SK-N-SH (cell line): ENCODE data around the gene SP4. TPM values are rescaled to one million over a fixed set of nuclear protein-coding genes. Genes with fewer than 3 reads are reported as not detected.

ENCODE experiments used
- CTCF ChIA-PET: fragments of 300-600, 350-600 bp; formaldehyde crosslinking; extraction: SDS; loops from one replicate; lab custom pipeline; 2021; lab: Yijun Ruan, JAX
- POLR2A ChIA-PET: fragments of 350-600 bp; sonication (Branson Sonifier 250); formaldehyde crosslinking; extraction: SDS; loops from one replicate; lab custom pipeline; 2020; ENCODE audit warnings: antibody characterized with exemption, inconsistent platforms; lab: Yijun Ruan, JAX
- DNase-seq: peaks from one replicate; pipeline ENCODE4 v3.0.0; 2012
- H2AFZ ChIP-seq: fragments of 200-600 bp; sonication (generic); 2 replicates; pipeline ENCODE4 v1.8.1; 2016; ENCODE audit warnings: antibody characterized with exemption, mild to moderate bottlenecking, low read depth
- H3F3A ChIP-seq: fragments of 200-600 bp; sonication (generic); replicated peaks from 2 replicates; pipeline ENCODE3; 2016; ENCODE audit warnings: antibody characterized with exemption, mild to moderate bottlenecking; ENCODE audit not compliant: insufficient read depth
- H3K27ac ChIP-seq, 2 experiments: fragments of 200-500 bp in 1 of 2; fragments of 200-600 bp in 1 of 2; sonication (Bioruptor generic) in 1 of 2; sonication (generic), shearing (Covaris generic) in 1 of 2; 2 replicates each; pipeline versions ENCODE4 v1.5.1 to v1.6.1; 2014 to 2016; ENCODE audit warnings: low read depth in 2 of 2, inconsistent platforms in 1 of 2, low read length in 1 of 2, mild to moderate bottlenecking in 1 of 2, mixed read lengths in 1 of 2
- H3K27me3 ChIP-seq: fragments of 200-600 bp; sonication (generic), shearing (Covaris generic); 2 replicates; pipeline ENCODE4 v1.6.1; 2016; ENCODE audit warnings: mixed run types; ENCODE audit not compliant: insufficient read depth
- H3K36me3 ChIP-seq, 2 experiments: fragments of 200-500 bp in 1 of 2; fragments of 200-600 bp in 1 of 2; sonication (Bioruptor generic) in 1 of 2; sonication (generic) in 1 of 2; replicated peaks in 1 of 2; 2 replicates each; pipeline versions ENCODE3 to v1.5.1; 2014 to 2016; ENCODE audit warnings: low read length in 1 of 2, mild to moderate bottlenecking in 1 of 2; ENCODE audit not compliant: insufficient read depth in 2 of 2, control insufficient read depth in 1 of 2
- H3K4me1 ChIP-seq, 2 experiments: fragments of 200-500 bp in 1 of 2; fragments of 200-600 bp in 1 of 2; sonication (Bioruptor generic) in 1 of 2; sonication (generic), shearing (Covaris generic) in 1 of 2; 2 replicates each; pipeline versions ENCODE4 v1.5.1 to v1.6.1; 2014 to 2016; ENCODE audit warnings: low read depth in 1 of 2, low read length in 1 of 2, mixed run types in 1 of 2; ENCODE audit not compliant: insufficient read depth in 2 of 2, control insufficient read depth in 1 of 2
- H3K4me2 ChIP-seq: fragments of 200-600 bp; sonication (generic), shearing (Covaris generic); 2 replicates; pipeline ENCODE4 v1.6.1; 2017; ENCODE audit warnings: mixed run types
- H3K4me3 ChIP-seq, 2 experiments: fragments of 200-500 bp in 1 of 2; fragments of 200-600 bp in 1 of 2; sonication (Bioruptor generic) in 1 of 2; sonication (generic), shearing (Covaris generic) in 1 of 2; 2 replicates each; pipeline versions ENCODE4 v1.5.1 to v1.8.1; 2014 to 2016; ENCODE audit warnings: low read depth in 2 of 2, inconsistent platforms in 1 of 2, low read length in 1 of 2, mild to moderate bottlenecking in 1 of 2, mixed read lengths in 1 of 2, moderate library complexity in 1 of 2
- H3K79me2 ChIP-seq: fragments of 200-600 bp; sonication (generic); 2 replicates; pipeline ENCODE4 v1.8.1; 2017; ENCODE audit warnings: mild to moderate bottlenecking; ENCODE audit not compliant: insufficient read depth
- H3K9ac ChIP-seq: fragments of 200-600 bp; sonication (generic); 2 replicates; pipeline ENCODE4 v1.6.1; 2017; ENCODE audit warnings: mixed run types
- H3K9me2 ChIP-seq: fragments of 200-600 bp; sonication (generic); 2 replicates; pipeline ENCODE4 v1.6.1; 2017; ENCODE audit warnings: mixed run types
- H3K9me3 ChIP-seq: fragments of 200-600 bp; sonication (generic); 2 replicates; pipeline ENCODE4 v1.6.1; 2017; ENCODE audit warnings: mixed run types, mild to moderate bottlenecking, moderate library complexity
- H4K20me1 ChIP-seq: fragments of 200-600 bp; sonication (generic); 2 replicates; pipeline ENCODE4 v1.6.1; 2017; ENCODE audit warnings: mild to moderate bottlenecking, mixed run types; ENCODE audit not compliant: insufficient read depth
- CTCF ChIP-seq: fragments of 200-600 bp; sonication (generic); IDR thresholded peaks from 2 replicates; pipeline ENCODE4 v1.6.1; 2017; ENCODE audit warnings: antibody characterized with exemption, mild to moderate bottlenecking, moderate library complexity
- EP300 ChIP-seq, 2 experiments: IDR thresholded peaks; 2 replicates each; pipeline versions ENCODE4 v1.4.0 to v1.6.1; 2012; ENCODE audit warnings: borderline replicate concordance in 1 of 2, low read depth in 1 of 2, low read length in 1 of 2
- EZH2phosphoT487 ChIP-seq: fragments of 200-600 bp; sonication (generic); IDR thresholded peaks from 2 replicates; pipeline ENCODE4 v1.6.1; 2017; ENCODE audit warnings: low read depth, mixed run types, mild to moderate bottlenecking, antibody characterized with exemption, moderate library complexity, borderline replicate concordance
- FOSL2 ChIP-seq: IDR thresholded peaks from 2 replicates; pipeline ENCODE4 v1.4.0; 2012; ENCODE audit warnings: low read depth, mild to moderate bottlenecking, moderate library complexity, borderline replicate concordance
- FOXM1 ChIP-seq: IDR thresholded peaks from 2 replicates; pipeline ENCODE4 v1.4.0; 2012; ENCODE audit warnings: low read depth, mild to moderate bottlenecking
- MEF2A ChIP-seq: IDR thresholded peaks from 2 replicates; pipeline ENCODE4 v1.4.0; 2012; ENCODE audit warnings: low read depth, borderline replicate concordance
- MXI1 ChIP-seq: IDR thresholded peaks from 2 replicates; pipeline ENCODE4 v1.6.1; 2012; ENCODE audit warnings: mild to moderate bottlenecking, low read depth, low read length, improper control_type of control experiment
- NFIC ChIP-seq: IDR thresholded peaks from 2 replicates; pipeline ENCODE4 v1.4.0; 2012; ENCODE audit warnings: borderline replicate concordance
- REST ChIP-seq: IDR thresholded peaks from 2 replicates; pipeline ENCODE4 v1.6.1; 2012; ENCODE audit warnings: mild to moderate bottlenecking, low read depth, low read length, moderate library complexity
- RFX5 ChIP-seq: IDR thresholded peaks from 2 replicates; pipeline ENCODE4 v1.6.1; 2012; ENCODE audit warnings: mild to moderate bottlenecking, improper control_type of control experiment, low read length
- RXRA ChIP-seq: IDR thresholded peaks from 2 replicates; pipeline ENCODE4 v1.4.0; 2012; ENCODE audit warnings: low read depth, mild to moderate bottlenecking, borderline replicate concordance
- SIN3A ChIP-seq: IDR thresholded peaks from 2 replicates; pipeline ENCODE4 v1.6.1; 2012; ENCODE audit warnings: low read depth, mild to moderate bottlenecking, low read length, moderate library complexity, borderline replicate concordance
- SMC3 ChIP-seq: IDR thresholded peaks from 2 replicates; pipeline ENCODE4 v1.6.1; 2012; ENCODE audit warnings: low read depth, low read length, improper control_type of control experiment
- TCF12 ChIP-seq: IDR thresholded peaks from 2 replicates; pipeline ENCODE4 v1.4.0; 2012
- TEAD4 ChIP-seq: IDR thresholded peaks from 2 replicates; pipeline ENCODE4 v1.4.0; 2012; ENCODE audit warnings: mild to moderate bottlenecking, borderline replicate concordance; ENCODE audit not compliant: insufficient read depth
- USF1 ChIP-seq: IDR thresholded peaks from 2 replicates; pipeline ENCODE4 v1.4.0; 2012; ENCODE audit warnings: low read depth, borderline replicate concordance
- USF2 ChIP-seq: fragments of 150-350 bp; IDR thresholded peaks from 2 replicates; pipeline ENCODE4 v1.6.1; 2017; ENCODE audit warnings: antibody characterized with exemption, low read length, low read depth, borderline replicate concordance
- ZBTB33 ChIP-seq: IDR thresholded peaks from 2 replicates; pipeline ENCODE4 v1.4.0; 2012; ENCODE audit warnings: low read depth, borderline replicate concordance
- polyA plus RNA-seq, 3 experiments: library from polyadenylated mRNA; depleted of rRNA; stranded (reverse); fragments of >200 nt; gene quantifications; 2 replicates each; pipeline ENCODE4 v1.2.3, GENCODE V29; 2012

The SP4 gene
- polyA plus RNA-seq, 1 of the 3 experiments (the other 2 are of a cell fraction) = 1.1 TPM

GRCh38 chr7:21450076-21450475, 22.2 kb downstream of the SP4 start:
- Histone ChIP-seq H2AFZ (no peak overlapping the region), H3K9me2 (no peaks in the 10 kb centered on the region), H4K20me1 (no peaks in the 10 kb centered on the region), H3K9ac (no peak overlapping the region), H3K4me1 (no peaks in the 10 kb centered on the region), H3K27ac (no peak overlapping the region), H3K79me2 (no peaks in the 10 kb centered on the region)
- DNase-seq = no peak
- no peak for TF ChIP-seq FOSL2
- no peak for TF ChIP-seq USF2
- TF ChIP-seq SMC3 = no peak
- no peak for TF ChIP-seq MEF2A
- no peak for TF ChIP-seq MXI1
- TF ChIP-seq RFX5 = no peak
- no peak for TF ChIP-seq EP300 (IDR thresholded peaks at IDR 0.05; ENCODE audit: borderline replicate concordance in 1 of 2, low read depth in 1 of 2, low read length in 1 of 2)
- TF ChIP-seq EZH2phosphoT487 = no peak
- no peak for TF ChIP-seq TEAD4
- no peak for TF ChIP-seq SIN3A
- no peak for TF ChIP-seq CTCF
- no peak for TF ChIP-seq ZBTB33
- TF ChIP-seq USF1 = no peak
- TF ChIP-seq NFIC = no peak
- no peak for TF ChIP-seq REST
- no peak for TF ChIP-seq RXRA
- no peak for TF ChIP-seq TCF12
- TF ChIP-seq FOXM1 = no peak
- TF ChIP-seq, all 33 proteins: peak for 0
- Histone ChIP-seq H3K36me3 (no peaks in the 10 kb centered on the region), H3K9me3 (peaks cover 20% of the 10 kb centered on the region), H3K4me2 (no peak overlapping the region), H3K4me3 (no peak overlapping the region), H3F3A (no peaks in the 10 kb centered on the region), H3K27me3 (no peaks in the 10 kb centered on the region)
- POLR2A ChIA-PET = no interaction called here
- CTCF ChIA-PET = no interaction called here
